Kidney (tissue), 14 donors: ENCODE results near the gene JMJD1C. TPM values are rescaled to one million over a fixed set of nuclear protein-coding genes. Genes with fewer than 3 reads are reported as not detected.
A peak's percentile ranks its signal among the peaks of the same experiment; 100 is the strongest.

ENCODE experiments used
- DNase-seq, 5 donors: peaks; one replicate each; pipeline ENCODE4 v3.0.0-alpha.2; 2013 to 2020
- FAIRE-seq: peaks from 2 replicates; lab custom pipeline; 2012; peaks lifted over from hg19 to GRCh38; lab: Jason Lieb, UNC
- H3K27ac ChIP-seq, 2 donors: one replicate each; pipeline ENCODE4 v1.7.0; 2013; ENCODE audit warnings: low read depth in 2 of 2, low read length in 2 of 2, inconsistent platforms in 1 of 2
- H3K27me3 ChIP-seq: one replicate; pipeline ENCODE4 v1.7.1; 2013; ENCODE audit warnings: low read length, inconsistent platforms; ENCODE audit not compliant: control insufficient read depth, insufficient read depth
- H3K36me3 ChIP-seq, 3 donors: one replicate each; pipeline versions ENCODE4 v1.7.0 to v1.7.1; 2013; ENCODE audit warnings: low read length in 3 of 3, control low read depth in 1 of 3, inconsistent platforms in 1 of 3; ENCODE audit not compliant: insufficient read depth in 3 of 3, control insufficient read depth in 2 of 3
- H3K4me1 ChIP-seq, 3 donors: one replicate each; pipeline versions ENCODE4 v1.7.0 to v1.7.1; 2013; ENCODE audit warnings: low read length in 3 of 3, inconsistent platforms in 1 of 3, low read depth in 1 of 3; ENCODE audit not compliant: control insufficient read depth in 2 of 3, insufficient read depth in 2 of 3
- H3K4me3 ChIP-seq, 3 donors: one replicate each; pipeline versions ENCODE4 v1.7.0 to v1.8.1; 2013; ENCODE audit warnings: low read length in 3 of 3, control low read depth in 1 of 3, inconsistent platforms in 1 of 3
- H3K9ac ChIP-seq, 3 donors: one replicate each; pipeline versions ENCODE4 v1.7.0 to v1.7.1; 2013; ENCODE audit warnings: low read length in 3 of 3, control low read depth in 1 of 3, inconsistent platforms in 1 of 3
- H3K9me3 ChIP-seq, 3 donors: one replicate each; pipeline versions ENCODE4 v1.7.0 to v1.7.1; 2013; ENCODE audit warnings: low read length in 3 of 3, control low read depth in 1 of 3, inconsistent platforms in 1 of 3; ENCODE audit not compliant: control insufficient read depth in 2 of 3, insufficient read depth in 1 of 3
- intact Hi-C: fragments of 100-400 bp; cut with DNase I; formaldehyde crosslinking; loops from one replicate; pipeline ENCODE4 v1.11.1; 2022
- polyA plus RNA-seq: library from polyadenylated mRNA; stranded (reverse); fragments of 350-450 nt; fragmentation: Illumina TruSeq; extraction: RNeasy Lipid Tissue Mini Kit (QIAGEN cat#74804); gene quantifications from one replicate; pipeline ENCODE4 v1.2.3, GENCODE V29; 2014; ENCODE audit warnings: low read depth, low replicate concordance; ENCODE audit not compliant: insufficient read depth
- total RNA-seq: library from RNA; stranded (reverse); fragmentation: NEBNext Ultra II Directional; extraction: Animal tissue kit (Norgen Biotek cat#: 25700); gene quantifications from one replicate; pipeline ENCODE4 v1.2.1, GENCODE V29; 2021
- TF ChIP-seq, protein P1 (sequence below): IDR thresholded peaks from 3 replicates; pipeline ENCODE4 v1.5.1; 2012; ENCODE audit warnings: mild to moderate bottlenecking, moderate library complexity, borderline replicate concordance; ENCODE audit not compliant: insufficient read depth; ENCODE audit errors: extremely low read depth
- donor health status: control.
- donor health status: control.
- donor health status: control.
- donor health status: control.
- donor health status: control.
- donor health status: DM: yes; HTN: yes; CAD: no.
- donor health status: Normal renal cell carcinoma (clear cell type).

Gene JMJD1C
- total and polyA plus RNA-seq, 2 donors from 2014 or later = 18.9 to 92.9 TPM

DNA sequence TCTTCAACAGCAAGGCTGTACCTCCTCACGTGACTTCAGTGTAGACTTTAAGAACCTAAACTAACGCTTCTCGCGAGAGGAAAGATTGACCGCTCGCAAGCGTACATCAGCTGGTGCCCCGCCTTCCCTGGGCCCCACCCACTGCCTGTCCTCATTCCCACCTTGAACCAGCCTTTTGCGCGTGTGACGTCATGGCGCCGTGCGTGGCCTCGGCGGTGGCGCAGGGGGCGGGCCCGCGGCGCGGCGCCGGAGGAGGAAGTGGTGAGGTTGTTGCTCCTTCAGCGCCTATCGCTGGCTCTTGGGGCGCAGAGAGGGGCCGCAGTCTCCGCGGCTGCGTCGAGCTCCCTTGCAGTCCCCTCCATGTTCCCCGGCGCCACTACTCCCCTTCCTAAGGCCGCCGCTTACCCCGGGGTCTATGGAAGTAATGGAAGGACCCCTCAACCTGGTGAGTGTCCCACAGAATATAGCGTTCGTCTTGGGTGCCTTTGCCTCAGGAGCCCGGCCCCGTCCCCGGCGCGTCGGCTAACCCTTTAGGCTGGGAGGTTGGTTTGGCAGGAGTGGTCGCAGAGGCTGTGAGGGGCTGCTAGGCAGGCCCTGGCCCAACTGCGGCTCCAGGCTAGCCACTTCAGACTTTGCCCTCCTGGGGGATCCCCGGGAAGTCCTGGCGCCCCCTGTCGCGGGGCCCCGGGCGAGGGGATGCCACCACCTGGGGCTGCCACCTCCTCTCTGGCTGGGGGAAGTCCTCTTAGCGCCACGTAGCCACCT lies 332.5 kb downstream of the JMJD1C start, which contains the start of gene NRBF2:
Gene NRBF2 (plus strand): TSS at position 273 of the 765 bp plus-strand sequence. CDS start 143 bp downstream, at position 416.
- TF ChIP-seq, protein P1, sequence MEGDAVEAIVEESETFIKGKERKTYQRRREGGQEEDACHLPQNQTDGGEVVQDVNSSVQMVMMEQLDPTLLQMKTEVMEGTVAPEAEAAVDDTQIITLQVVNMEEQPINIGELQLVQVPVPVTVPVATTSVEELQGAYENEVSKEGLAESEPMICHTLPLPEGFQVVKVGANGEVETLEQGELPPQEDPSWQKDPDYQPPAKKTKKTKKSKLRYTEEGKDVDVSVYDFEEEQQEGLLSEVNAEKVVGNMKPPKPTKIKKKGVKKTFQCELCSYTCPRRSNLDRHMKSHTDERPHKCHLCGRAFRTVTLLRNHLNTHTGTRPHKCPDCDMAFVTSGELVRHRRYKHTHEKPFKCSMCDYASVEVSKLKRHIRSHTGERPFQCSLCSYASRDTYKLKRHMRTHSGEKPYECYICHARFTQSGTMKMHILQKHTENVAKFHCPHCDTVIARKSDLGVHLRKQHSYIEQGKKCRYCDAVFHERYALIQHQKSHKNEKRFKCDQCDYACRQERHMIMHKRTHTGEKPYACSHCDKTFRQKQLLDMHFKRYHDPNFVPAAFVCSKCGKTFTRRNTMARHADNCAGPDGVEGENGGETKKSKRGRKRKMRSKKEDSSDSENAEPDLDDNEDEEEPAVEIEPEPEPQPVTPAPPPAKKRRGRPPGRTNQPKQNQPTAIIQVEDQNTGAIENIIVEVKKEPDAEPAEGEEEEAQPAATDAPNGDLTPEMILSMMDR = no peak
- Histone ChIP-seq H3K9me3 (no peaks in the 10 kb centered on the region), H3K9ac (peak within 1 kb of the TSS; percentile 45 to 96 (median 50)), H3K27me3 (no peaks in the 10 kb centered on the region), H3K4me1 (peaks cover 0 to 8% (median 5%) of the 10 kb centered on the region in 3 donors), H3K27ac (peak within 1 kb of the TSS; percentile 91), H3K4me3 (peak within 1 kb of the TSS; percentile 64 to 97 (median 91)), H3K36me3 (no peaks in the 10 kb centered on the region)
- DNase-seq (peak; percentile 97 to 99 (median 99)), FAIRE-seq (no peak)
- intact Hi-C loops = no loop called here

DNA sequence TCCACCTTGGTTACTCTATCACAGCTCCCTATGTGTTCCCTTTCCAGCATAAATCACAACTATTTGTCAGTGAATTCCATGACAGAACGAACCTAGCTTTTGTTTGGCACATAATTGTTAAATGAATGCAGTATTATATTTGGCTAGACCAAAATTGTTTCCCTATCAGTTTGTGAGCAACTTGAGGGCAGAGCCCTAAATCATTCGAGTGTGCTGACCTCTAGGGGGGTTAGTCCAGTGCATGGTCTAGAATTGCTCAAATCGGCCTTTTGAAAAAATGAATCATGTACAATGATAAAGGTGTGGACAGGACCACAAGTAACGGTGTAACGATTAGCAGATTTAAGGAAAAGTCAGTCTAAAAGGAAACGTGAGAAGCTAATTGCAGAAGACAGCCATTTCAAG lies 333.1 kb downstream of the JMJD1C start:
- no peak for FAIRE-seq
- H3K9ac ChIP-seq = peak overlapping the region in 1 of 3 donors; percentile 45

DNA sequence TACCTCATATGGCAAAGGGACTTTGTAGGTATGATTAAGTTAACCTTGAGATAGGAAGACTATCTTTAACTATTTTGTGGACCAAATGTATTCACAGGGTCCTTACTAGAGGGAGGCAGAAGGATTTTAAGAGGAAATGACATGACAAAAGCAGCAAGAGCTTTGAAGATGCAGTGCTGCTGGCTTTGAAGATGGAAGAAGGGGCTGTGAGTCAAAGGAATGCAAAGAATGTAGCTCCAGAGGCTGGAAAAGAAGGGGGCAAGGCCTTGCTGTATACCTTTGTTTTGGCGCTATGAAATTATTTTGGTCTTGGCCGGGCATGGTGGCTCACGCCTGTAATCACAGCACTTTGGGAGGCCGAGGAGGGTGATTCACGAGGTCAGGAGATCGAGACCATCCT lies 335.9 kb downstream of the JMJD1C start:
- DNase-seq = no peak
- Histone ChIP-seq H3K4me3 (no peak overlapping the region), H3K27ac (no peak overlapping the region), H3K9me3 (no peaks in the 10 kb centered on the region), H3K27me3 (no peaks in the 10 kb centered on the region), H3K36me3 (no peaks in the 10 kb centered on the region), H3K9ac (no peak overlapping the region), H3K4me1 (peaks cover 0 to 6% (median 0%) of the 10 kb centered on the region in 3 donors)
- no peak for FAIRE-seq
- intact Hi-C loops = no loop called here
- TF ChIP-seq, protein P1 = no peak

More for the DNA sequence above, 333.1 kb downstream of the JMJD1C start:
- H3K9me3 ChIP-seq = no peaks in the 10 kb centered on the region
- peak overlapping the region; percentile 64 to 97 (median 91) for H3K4me3 ChIP-seq
- no peaks in the 10 kb centered on the region for H3K36me3 ChIP-seq
- H3K27me3 ChIP-seq = no peaks in the 10 kb centered on the region
- TF ChIP-seq, protein P1 = no peak
- no peak for DNase-seq
- peak overlapping the region; percentile 91 for H3K27ac ChIP-seq
- peaks cover 0 to 8% (median under 1%) of the 10 kb centered on the region in 3 donors for H3K4me1 ChIP-seq
- intact Hi-C loops = no loop called here
